NB4 (cell line): ENCODE measurements around the gene PTGIS.

Experiments used
- DNase-seq: peaks from one replicate; pipeline ENCODE4 v3.0.0; 2010; ENCODE audit warnings: low read depth
- H3K4me3 ChIP-seq: one replicate; pipeline ENCODE4 v1.5.1; 2011; ENCODE audit warnings: mild to moderate bottlenecking, low read depth, low read length, moderate library complexity
- MAX ChIP-seq: IDR thresholded peaks from 2 replicates; pipeline ENCODE4 v1.6.1; 2011; ENCODE audit warnings: low read depth, low read length
- MYC ChIP-seq: IDR thresholded peaks from 2 replicates; pipeline ENCODE4 v1.6.1; 2011; ENCODE audit warnings: low read depth, low read length
- POLR2A ChIP-seq: IDR thresholded peaks from 2 replicates; pipeline ENCODE4 v1.6.1; 2011; ENCODE audit warnings: mild to moderate bottlenecking; ENCODE audit not compliant: insufficient read length; ENCODE audit errors: extremely low read depth
- TF ChIP-seq, protein P1 (sequence below): IDR thresholded peaks from one replicate; pipeline ENCODE4 v1.5.1; 2012; ENCODE audit warnings: low read depth, low read length

Gene PTGIS

GRCh38 chr20:49610691-49611538 lies 43.0 kb upstream of the PTGIS start:
- TF ChIP-seq MAX: peak; percentile 68
- peak; percentile 63 for TF ChIP-seq MYC
- no peak for TF ChIP-seq POLR2A
- TF ChIP-seq, protein P1, sequence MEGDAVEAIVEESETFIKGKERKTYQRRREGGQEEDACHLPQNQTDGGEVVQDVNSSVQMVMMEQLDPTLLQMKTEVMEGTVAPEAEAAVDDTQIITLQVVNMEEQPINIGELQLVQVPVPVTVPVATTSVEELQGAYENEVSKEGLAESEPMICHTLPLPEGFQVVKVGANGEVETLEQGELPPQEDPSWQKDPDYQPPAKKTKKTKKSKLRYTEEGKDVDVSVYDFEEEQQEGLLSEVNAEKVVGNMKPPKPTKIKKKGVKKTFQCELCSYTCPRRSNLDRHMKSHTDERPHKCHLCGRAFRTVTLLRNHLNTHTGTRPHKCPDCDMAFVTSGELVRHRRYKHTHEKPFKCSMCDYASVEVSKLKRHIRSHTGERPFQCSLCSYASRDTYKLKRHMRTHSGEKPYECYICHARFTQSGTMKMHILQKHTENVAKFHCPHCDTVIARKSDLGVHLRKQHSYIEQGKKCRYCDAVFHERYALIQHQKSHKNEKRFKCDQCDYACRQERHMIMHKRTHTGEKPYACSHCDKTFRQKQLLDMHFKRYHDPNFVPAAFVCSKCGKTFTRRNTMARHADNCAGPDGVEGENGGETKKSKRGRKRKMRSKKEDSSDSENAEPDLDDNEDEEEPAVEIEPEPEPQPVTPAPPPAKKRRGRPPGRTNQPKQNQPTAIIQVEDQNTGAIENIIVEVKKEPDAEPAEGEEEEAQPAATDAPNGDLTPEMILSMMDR: peak; percentile 90
- H3K4me3 ChIP-seq: no peak overlapping the region
- DNase-seq: peak; percentile 90

- peak; percentile 76 for DNase-seq
- no peak overlapping the region for H3K4me3 ChIP-seq
- TF ChIP-seq POLR2A: no peak
- TF ChIP-seq, protein P1: peak; percentile 87
- TF ChIP-seq MYC: peak; percentile 83
- TF ChIP-seq MAX: peak; percentile 64
Observed at GRCh38 chr20:49608752-49609670, 41.1 kb upstream of the PTGIS start.

- no peak overlapping the region for H3K4me3 ChIP-seq
- no peak for DNase-seq
- TF ChIP-seq, protein P1: no peak
- TF ChIP-seq MAX (no peak), POLR2A (no peak), MYC (no peak)
Observed at GRCh38 chr20:49607568-49607967, 39.6 kb upstream of the PTGIS start.

- TF ChIP-seq MYC: no peak
- TF ChIP-seq, protein P1: peak; percentile 64
Observed at GRCh38 chr20:49603209-49603627, 35.3 kb upstream of the PTGIS start.

GRCh38 chr20:49602345-49603208 lies 34.6 kb upstream of the PTGIS start:
- H3K4me3 ChIP-seq: no peak overlapping the region
- TF ChIP-seq MAX (no peak), MYC (no peak)
- TF ChIP-seq, protein P1: no peak
- DNase-seq: no peak

More at GRCh38 chr20:49603209-49603627, 35.3 kb upstream of the PTGIS start:
- DNase-seq: peak; percentile 68
- no peak overlapping the region for H3K4me3 ChIP-seq
